Measurements from ENCODE around the gene CDKL2. TPM values are rescaled to one million over a fixed set of nuclear protein-coding genes. Genes with fewer than 3 reads are reported as not detected.

CDKL2 gene
- total RNA-seq: not detected in 2 replicates

DNA sequence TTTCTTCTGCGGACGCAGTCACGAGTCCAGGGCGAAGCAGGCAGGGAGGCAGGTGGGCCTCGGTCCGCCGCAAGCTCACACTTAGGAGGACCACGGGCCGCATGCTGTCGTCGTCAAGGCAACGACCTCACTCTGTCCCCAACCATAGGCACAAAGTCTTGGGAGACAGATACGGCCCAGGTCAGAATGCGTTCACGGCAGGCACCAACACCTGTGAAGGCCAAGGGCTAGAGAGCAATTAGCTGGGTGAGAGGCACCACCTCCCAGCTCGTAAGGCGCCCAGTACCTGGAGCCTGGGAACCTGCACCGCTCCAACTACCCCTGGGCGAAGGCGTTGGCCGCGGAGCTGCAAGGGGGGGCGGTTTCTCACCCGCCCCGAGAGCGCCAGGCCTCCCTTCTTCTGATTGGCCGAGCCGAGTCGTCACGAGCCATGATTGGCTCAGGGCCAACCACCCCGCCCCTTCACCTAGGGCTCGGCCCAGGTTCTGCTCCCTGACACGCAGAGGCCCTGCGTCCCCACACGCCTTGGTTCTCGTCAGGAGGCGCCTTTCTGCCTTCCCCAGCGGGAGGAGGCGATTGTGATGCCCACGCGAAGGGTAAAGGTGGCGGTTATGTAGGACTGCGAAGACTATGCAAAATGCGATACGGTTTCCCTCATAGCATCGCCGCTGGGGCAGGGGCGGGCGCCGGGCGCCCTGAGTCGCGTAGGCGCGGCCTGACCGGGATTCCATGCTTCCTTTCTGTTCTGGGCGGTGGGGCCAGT lies at the start of gene CDKL2:
Gene CDKL2 (minus strand): TSS at position 355 of the 763 bp plus-strand sequence. CDS start 4,540 bp downstream, outside the sequence.
- Mint-ChIP-seq H3K27ac (peak within 1 kb of the TSS; percentile 50), H3K9me3 (no peaks in the 10 kb centered on the region), H3K4me3 (peak within 1 kb of the TSS; percentile 87), H3K36me3 (ENCODE audit: low read depth) (no peaks in the 10 kb centered on the region), H3K27me3 (no peaks in the 10 kb centered on the region), H3K4me1 (peaks cover 8% of the 10 kb centered on the region)
- ChIA-PET CTCF (no interaction called here), POLR2A (interaction anchor here (0.6 to 1.8 kb wide), 4 partner anchors 9 to 94 kb away, joined by 3 to 8 read pairs (median 5); partner anchors contain the start of gene USO1)
- TF ChIP-seq, protein P1, sequence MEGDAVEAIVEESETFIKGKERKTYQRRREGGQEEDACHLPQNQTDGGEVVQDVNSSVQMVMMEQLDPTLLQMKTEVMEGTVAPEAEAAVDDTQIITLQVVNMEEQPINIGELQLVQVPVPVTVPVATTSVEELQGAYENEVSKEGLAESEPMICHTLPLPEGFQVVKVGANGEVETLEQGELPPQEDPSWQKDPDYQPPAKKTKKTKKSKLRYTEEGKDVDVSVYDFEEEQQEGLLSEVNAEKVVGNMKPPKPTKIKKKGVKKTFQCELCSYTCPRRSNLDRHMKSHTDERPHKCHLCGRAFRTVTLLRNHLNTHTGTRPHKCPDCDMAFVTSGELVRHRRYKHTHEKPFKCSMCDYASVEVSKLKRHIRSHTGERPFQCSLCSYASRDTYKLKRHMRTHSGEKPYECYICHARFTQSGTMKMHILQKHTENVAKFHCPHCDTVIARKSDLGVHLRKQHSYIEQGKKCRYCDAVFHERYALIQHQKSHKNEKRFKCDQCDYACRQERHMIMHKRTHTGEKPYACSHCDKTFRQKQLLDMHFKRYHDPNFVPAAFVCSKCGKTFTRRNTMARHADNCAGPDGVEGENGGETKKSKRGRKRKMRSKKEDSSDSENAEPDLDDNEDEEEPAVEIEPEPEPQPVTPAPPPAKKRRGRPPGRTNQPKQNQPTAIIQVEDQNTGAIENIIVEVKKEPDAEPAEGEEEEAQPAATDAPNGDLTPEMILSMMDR (IDR thresholded peaks at IDR 0.05): no peak
- intact Hi-C loops (cut with micrococcal nuclease): loop anchor here (1.0 to 2.0 kb wide), 4 partner anchors 43 to 116 kb away; partner anchors contain the start of genes G3BP2, RCHY1, THAP6 and USO1
- ATAC-seq (ENCODE audit: low read depth) (peak; percentile 100), DNase-seq (peak; percentile 83)

DNA sequence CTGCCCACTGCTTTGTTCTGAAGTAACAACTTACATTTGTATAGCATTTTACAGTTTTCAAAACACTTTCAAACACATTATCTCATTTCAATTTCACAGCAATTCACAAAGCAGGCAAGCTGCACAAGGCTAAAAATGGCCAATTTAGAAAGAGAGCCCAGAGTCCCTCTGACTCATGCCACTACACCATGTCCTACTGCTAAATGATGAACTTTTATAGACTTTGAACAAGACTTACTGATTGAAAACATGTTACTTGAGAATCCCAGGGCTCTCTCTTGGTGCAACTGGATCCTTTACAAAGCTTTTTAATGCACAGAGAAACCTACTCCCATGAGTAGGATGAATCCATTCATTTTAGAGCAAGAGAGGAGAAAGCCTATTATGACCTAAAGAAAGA lies 48.6 kb upstream of the CDKL2 start:
- Mint-ChIP-seq H3K36me3 (ENCODE audit: low read depth) (no peaks in the 10 kb centered on the region), H3K27ac (no peak overlapping the region), H3K9me3 (no peaks in the 10 kb centered on the region), H3K4me3 (no peak overlapping the region), H3K27me3 (no peaks in the 10 kb centered on the region), H3K4me1 (peaks cover 7% of the 10 kb centered on the region)
- TF ChIP-seq, protein P1 (IDR thresholded peaks at IDR 0.05): no peak
- POLR2A ChIA-PET: no interaction called here
- ATAC-seq (ENCODE audit: low read depth): no peak
- DNase-seq: no peak
- intact Hi-C loops (cut with micrococcal nuclease): no loop called here
- CTCF ChIA-PET: no interaction called here

DNA sequence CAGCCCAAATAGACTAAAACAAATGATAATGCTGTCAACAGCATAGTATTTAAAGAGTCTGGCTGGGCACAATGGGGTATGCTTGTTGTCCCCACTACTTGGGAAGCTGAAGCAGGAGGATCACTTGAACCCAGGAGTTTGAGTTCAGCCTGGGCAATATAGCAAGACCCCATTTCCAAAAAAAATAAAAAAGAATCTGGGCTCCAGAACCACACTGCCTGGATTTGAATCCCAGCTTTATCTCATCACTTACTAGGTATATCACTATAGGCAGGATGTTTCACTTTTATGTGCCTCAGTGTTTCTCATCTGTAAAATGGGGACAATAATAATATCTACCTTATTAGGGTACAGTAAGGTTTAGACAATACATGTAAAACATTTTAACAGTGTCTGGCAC lies 48.1 kb upstream of the CDKL2 start:
- Mint-ChIP-seq H3K36me3 (ENCODE audit: low read depth) (peaks cover 2% of the 10 kb centered on the region), H3K4me3 (no peak overlapping the region), H3K9me3 (no peaks in the 10 kb centered on the region), H3K27me3 (no peaks in the 10 kb centered on the region), H3K4me1 (peaks cover 12% of the 10 kb centered on the region), H3K27ac (no peak overlapping the region)
- intact Hi-C loops (cut with micrococcal nuclease): no loop called here
- ATAC-seq (ENCODE audit: low read depth): no peak
- no peak for DNase-seq
- POLR2A ChIA-PET: no interaction called here
- TF ChIP-seq, protein P1 (IDR thresholded peaks at IDR 0.05): no peak
- CTCF ChIA-PET: no interaction called here

DNA sequence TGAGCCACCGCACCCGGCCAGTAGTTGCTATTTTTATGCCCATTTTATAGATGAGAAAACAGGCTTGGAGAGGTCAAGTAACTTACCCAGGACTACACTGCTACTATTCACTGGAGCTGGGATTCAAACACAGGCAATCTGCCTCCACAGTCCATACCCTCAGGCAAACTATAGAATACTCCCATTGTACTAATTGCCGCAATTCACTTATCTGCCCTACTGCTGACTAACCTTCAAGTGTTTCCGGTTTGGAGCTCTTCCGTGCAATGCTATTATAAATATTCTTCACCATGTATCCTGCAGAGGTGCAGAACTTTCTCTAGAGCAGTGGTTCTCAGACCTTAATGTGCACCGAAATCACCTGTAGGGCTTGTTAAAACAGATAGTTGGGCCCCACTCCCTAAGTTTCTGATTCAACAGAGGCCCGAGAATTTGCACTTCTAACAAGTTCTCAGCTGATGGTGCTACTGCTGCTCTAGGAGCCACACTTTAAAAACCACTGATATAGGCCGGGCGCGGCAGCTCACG lies 44.7 kb upstream of the CDKL2 start:
- TF ChIP-seq, protein P1 (IDR thresholded peaks at IDR 0.05): no peak
- intact Hi-C loops (cut with micrococcal nuclease): no loop called here
- Mint-ChIP-seq H3K27ac (no peak overlapping the region), H3K9me3 (no peaks in the 10 kb centered on the region), H3K4me3 (no peak overlapping the region), H3K27me3 (no peaks in the 10 kb centered on the region), H3K4me1 (peaks cover 31% of the 10 kb centered on the region), H3K36me3 (ENCODE audit: low read depth) (peaks cover 13% of the 10 kb centered on the region)
- POLR2A ChIA-PET: interaction anchor here (0.6 to 7.4 kb wide), 3 partner anchors 22 to 49 kb away, joined by 3 to 90 read pairs (median 50); partner anchors contain the start of gene USO1
- CTCF ChIA-PET: interaction anchor here (0.7 kb wide), 1 partner anchor 49 kb away, joined by 3 read pairs; the partner anchor contains the start of gene USO1
- no peak for ATAC-seq (ENCODE audit: low read depth)
- DNase-seq: no peak

DNA sequence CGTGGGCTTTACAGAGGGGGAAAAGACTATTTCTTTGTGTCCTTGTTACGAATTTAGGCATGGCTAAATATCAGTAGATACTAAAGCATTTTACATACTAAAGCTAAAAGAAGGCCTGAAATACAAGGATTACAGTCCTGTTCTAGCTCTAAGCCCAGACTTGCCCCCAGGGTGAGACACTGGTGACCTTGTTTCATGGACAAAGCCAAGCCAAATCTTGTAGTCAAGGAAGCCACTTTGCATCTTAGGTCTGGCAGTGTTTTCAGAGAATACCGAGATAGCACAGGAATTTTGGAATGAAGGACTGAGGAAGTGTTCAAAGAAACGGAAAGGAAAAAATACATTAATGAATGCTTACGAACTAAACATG lies 43.6 kb upstream of the CDKL2 start:
- intact Hi-C loops (cut with micrococcal nuclease): loop anchor here (1.0 to 5.0 kb wide), 6 partner anchors 19 to 273 kb away; partner anchors contain the start of genes CDKL2, RCHY1, THAP6 and USO1
- H3K4me1 Mint-ChIP-seq: peaks cover 40% of the 10 kb centered on the region
- DNase-seq: no peak
- no peak for ATAC-seq (ENCODE audit: low read depth)
- H3K27ac Mint-ChIP-seq: peak overlapping the region; percentile 100
- peaks cover 20% of the 10 kb centered on the region for H3K36me3 Mint-ChIP-seq (ENCODE audit: low read depth)
- no peaks in the 10 kb centered on the region for H3K9me3 Mint-ChIP-seq
- H3K4me3 Mint-ChIP-seq: peak overlapping the region; percentile 100
- no peaks in the 10 kb centered on the region for H3K27me3 Mint-ChIP-seq
- POLR2A ChIA-PET: interaction anchor here (0.6 to 7.4 kb wide), 14 partner anchors 8 to 266 kb away, joined by 3 to 90 read pairs (median 6); partner anchors contain the start of genes CDKL2 and USO1
- TF ChIP-seq, protein P1 (IDR thresholded peaks at IDR 0.05): no peak
- CTCF ChIA-PET: interaction anchor here (0.8 to 3.8 kb wide), 4 partner anchors 18 to 267 kb away, joined by 3 to 20 read pairs (median 4); partner anchors contain the start of genes NAAA and USO1

Measured in activated B cell treated with CpG ODN at 0.5 μM for 24 hours (primary cell).